Suprapubic skin (tissue), 3 donors: ENCODE measurements around the gene P2RY12.

ENCODE experiments used
- POLR2A ChIP-seq, 2 donors: fragments of 450-650 bp; IDR thresholded peaks; one replicate each; pipeline ENCODE4 v1.6.1; 2017; ENCODE audit warnings: antibody characterized with exemption in 2 of 2, mild to moderate bottlenecking in 2 of 2, moderate library complexity in 2 of 2
- TF ChIP-seq, protein P1 (sequence below), 2 donors: fragments of 200-600 bp in 1 of 2; fragments of 450-650 bp in 1 of 2; sonication (generic) in 1 of 2; IDR thresholded peaks; one replicate each; pipeline ENCODE4 v1.5.1; 2016 to 2019; ENCODE audit warnings: antibody characterized with exemption in 2 of 2, mild to moderate bottlenecking in 1 of 2, moderate library complexity in 1 of 2

DNA sequence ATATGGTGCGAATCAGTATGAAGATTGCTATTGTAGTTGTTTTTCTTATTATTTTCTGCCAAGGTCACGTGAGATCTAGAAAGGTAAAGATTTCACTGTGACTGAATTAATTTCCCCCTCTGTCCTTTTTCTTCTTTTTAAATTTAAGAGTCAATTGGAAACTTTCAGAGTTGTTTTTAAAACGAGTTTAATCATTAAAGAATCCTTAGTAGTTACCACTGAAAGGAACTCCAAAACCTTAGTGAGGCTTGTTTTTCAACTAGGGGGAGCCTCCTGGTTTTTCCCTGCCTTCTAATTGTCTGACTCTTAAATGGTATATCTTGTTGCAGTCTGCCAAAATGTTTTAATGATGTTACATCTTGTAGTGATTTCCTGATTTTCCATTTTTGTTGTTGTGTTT lies 17.6 kb downstream of the P2RY12 start:
- no peak for TF ChIP-seq POLR2A (IDR thresholded peaks at IDR 0.05)
- TF ChIP-seq, protein P1, sequence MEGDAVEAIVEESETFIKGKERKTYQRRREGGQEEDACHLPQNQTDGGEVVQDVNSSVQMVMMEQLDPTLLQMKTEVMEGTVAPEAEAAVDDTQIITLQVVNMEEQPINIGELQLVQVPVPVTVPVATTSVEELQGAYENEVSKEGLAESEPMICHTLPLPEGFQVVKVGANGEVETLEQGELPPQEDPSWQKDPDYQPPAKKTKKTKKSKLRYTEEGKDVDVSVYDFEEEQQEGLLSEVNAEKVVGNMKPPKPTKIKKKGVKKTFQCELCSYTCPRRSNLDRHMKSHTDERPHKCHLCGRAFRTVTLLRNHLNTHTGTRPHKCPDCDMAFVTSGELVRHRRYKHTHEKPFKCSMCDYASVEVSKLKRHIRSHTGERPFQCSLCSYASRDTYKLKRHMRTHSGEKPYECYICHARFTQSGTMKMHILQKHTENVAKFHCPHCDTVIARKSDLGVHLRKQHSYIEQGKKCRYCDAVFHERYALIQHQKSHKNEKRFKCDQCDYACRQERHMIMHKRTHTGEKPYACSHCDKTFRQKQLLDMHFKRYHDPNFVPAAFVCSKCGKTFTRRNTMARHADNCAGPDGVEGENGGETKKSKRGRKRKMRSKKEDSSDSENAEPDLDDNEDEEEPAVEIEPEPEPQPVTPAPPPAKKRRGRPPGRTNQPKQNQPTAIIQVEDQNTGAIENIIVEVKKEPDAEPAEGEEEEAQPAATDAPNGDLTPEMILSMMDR (IDR thresholded peaks at IDR 0.05) = no peak
